Progenitor cell of endocrine pancreas (in vitro differentiated cells): ENCODE measurements around the gene VMA21. TPM values are rescaled to one million over a fixed set of nuclear protein-coding genes. Genes with fewer than 3 reads are reported as not detected.

Source experiments
- DNase-seq: peaks from one replicate; pipeline ENCODE4 v3.0.0; 2021; ENCODE audit warnings: low spot score; ENCODE audit not compliant: unreplicated experiment
- H3K27ac Mint-ChIP-seq: 2 replicates; pipeline ENCODE4 v1.8.0; 2021; ENCODE audit warnings: mild to moderate bottlenecking, moderate library complexity, mixed read lengths
- H3K27me3 Mint-ChIP-seq: 2 replicates; pipeline ENCODE4 v1.8.0; 2021; ENCODE audit warnings: mixed read lengths
- H3K36me3 Mint-ChIP-seq: 2 replicates; pipeline ENCODE4 v1.8.0; 2022; ENCODE audit warnings: mixed read lengths; ENCODE audit not compliant: insufficient read depth
- H3K4me1 Mint-ChIP-seq: 2 replicates; pipeline ENCODE4 v1.8.0; 2021; ENCODE audit warnings: low read depth, mixed read lengths
- H3K4me3 Mint-ChIP-seq: 2 replicates; pipeline ENCODE4 v1.8.0; 2021; ENCODE audit warnings: low read depth, mild to moderate bottlenecking, moderate library complexity, mixed read lengths
- H3K9me3 Mint-ChIP-seq: 2 replicates; pipeline ENCODE4 v1.8.0; 2021; ENCODE audit warnings: low read depth, mixed read lengths
- CTCF ChIP-seq: fragments of 200-600 bp; sonication (generic); IDR thresholded peaks from one replicate; pipeline ENCODE4 v1.5.0; 2021; ENCODE audit warnings: antibody characterized with exemption, mild to moderate bottlenecking; ENCODE audit not compliant: unreplicated experiment
- long read RNA-seq: library from polyadenylated mRNA; unstranded; transcript quantifications from one replicate; pipeline ENCODE4 v2.0.0, GENCODE V29; 2020
- total RNA-seq: library from RNA; stranded (reverse); gene quantifications from 2 replicates; pipeline ENCODE4 v1.2.1, GENCODE V29; 2021

VMA21 gene, protein sequence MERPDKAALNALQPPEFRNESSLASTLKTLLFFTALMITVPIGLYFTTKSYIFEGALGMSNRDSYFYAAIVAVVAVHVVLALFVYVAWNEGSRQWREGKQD
- total RNA-seq, result 36.1 and 41.6 TPM in 2 replicates
- long read RNA-seq, full-length matches to known transcripts, result 4 of 7 reads
- long read RNA-seq, partial matches to known transcripts, result 0 of 7 reads
- long read RNA-seq, other reads (novel, unspliced or antisense), result 3 of 7 reads

DNA sequence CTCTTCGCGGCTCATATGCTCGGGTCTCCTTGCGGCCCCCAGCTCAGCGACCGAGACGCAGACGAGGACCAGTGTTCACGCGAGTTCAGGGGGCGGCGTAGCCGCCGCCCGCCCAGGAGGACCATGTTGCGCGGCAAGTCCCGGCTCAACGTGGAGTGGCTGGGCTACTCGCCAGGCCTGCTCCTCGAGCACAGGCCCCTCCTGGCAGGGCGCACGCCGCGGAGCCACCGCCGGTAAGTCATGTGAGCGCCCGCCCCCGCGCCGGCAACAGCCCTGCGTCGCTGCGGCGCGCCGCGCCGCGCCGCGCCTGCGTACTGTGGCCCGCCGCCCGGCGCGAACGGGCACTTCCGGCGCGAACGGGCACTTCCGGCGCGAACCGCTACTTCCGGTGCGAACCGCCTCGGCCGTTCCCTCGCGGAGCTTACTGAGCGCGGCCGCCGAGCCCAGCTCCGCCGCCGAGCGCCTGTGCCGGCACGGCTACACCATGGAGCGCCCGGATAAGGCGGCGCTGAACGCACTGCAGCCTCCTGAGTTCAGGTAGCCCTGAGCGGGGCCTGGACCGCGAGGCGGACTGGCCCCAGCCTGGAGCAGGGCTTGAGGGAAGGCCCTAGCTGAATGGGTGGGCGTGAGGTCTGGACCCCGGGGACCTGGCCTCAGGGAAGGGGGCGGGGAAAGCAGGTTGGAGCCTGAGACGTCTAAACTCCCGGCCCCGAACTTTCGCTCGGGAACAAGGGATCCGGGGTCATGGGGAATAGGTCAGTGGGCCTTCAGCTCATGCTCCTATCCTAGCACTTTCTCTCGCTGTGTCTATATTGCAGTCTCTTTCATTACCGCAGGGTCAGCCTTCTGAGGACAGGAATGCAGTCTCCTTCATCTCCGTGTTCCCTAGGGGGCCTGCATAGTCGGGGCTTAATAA lies at the start of gene VMA21:
Gene VMA21 (plus strand): TSS at position 382 of the 916 bp plus-strand sequence. CDS start 103 bp downstream, at position 485.
- Mint-ChIP-seq H3K27ac (peak within 1 kb of the TSS; percentile 98), H3K27me3 (no peaks in the 10 kb centered on the region), H3K9me3 (peaks cover 14% of the 10 kb centered on the region), H3K36me3 (no peaks in the 10 kb centered on the region), H3K4me1 (peaks cover 19% of the 10 kb centered on the region), H3K4me3 (peak within 1 kb of the TSS; percentile 87)
- peak; percentile 61 for DNase-seq
- TF ChIP-seq CTCF, result no peak

GRCh38 chrX:151359341-151359740 lies 37.7 kb upstream of the VMA21 start:
- no peak for DNase-seq
- H3K4me3 Mint-ChIP-seq, result no peak overlapping the region
- peaks cover 27% of the 10 kb centered on the region for H3K27me3 Mint-ChIP-seq
- H3K27ac Mint-ChIP-seq, result no peak overlapping the region
- no peaks in the 10 kb centered on the region for H3K36me3 Mint-ChIP-seq
- no peaks in the 10 kb centered on the region for H3K4me1 Mint-ChIP-seq
- peaks cover 13% of the 10 kb centered on the region for H3K9me3 Mint-ChIP-seq
- TF ChIP-seq CTCF, result no peak

- Mint-ChIP-seq H3K27ac (no peak overlapping the region), H3K9me3 (peaks cover 17% of the 10 kb centered on the region), H3K4me3 (peak overlapping the region; percentile 38), H3K4me1 (no peaks in the 10 kb centered on the region), H3K36me3 (no peaks in the 10 kb centered on the region), H3K27me3 (peaks cover 30% of the 10 kb centered on the region)
- peak; percentile 67 for TF ChIP-seq CTCF
- peak; percentile 36 for DNase-seq
Observed at GRCh38 chrX:151359931-151360871, 36.8 kb upstream of the VMA21 start.

DNA sequence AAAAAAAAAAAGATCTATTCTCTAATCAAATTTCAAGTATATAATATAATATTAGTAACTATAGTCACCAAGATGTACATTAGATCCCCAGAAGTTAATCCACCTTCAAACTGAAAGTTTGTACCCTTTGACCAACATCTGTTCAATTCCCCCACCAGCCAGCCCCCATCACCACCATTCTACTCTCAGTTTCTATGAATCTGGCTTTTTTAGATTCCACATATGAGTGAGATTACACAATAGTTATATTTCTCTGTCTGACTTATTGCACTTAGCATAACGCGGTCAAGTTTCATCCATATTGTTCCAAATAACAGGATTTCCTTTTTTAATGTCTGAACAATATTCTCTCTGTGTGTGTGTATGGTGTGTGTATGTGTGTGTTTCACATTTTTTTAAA lies 33.7 kb upstream of the VMA21 start:
- peaks cover 24% of the 10 kb centered on the region for H3K9me3 Mint-ChIP-seq
- H3K4me3 Mint-ChIP-seq, result no peak overlapping the region

More for the DNA sequence above, 33.7 kb upstream of the VMA21 start:
- Mint-ChIP-seq H3K4me1 (no peaks in the 10 kb centered on the region), H3K36me3 (no peaks in the 10 kb centered on the region), H3K27ac (no peak overlapping the region), H3K27me3 (peaks cover 36% of the 10 kb centered on the region)
- DNase-seq, result no peak
- no peak for TF ChIP-seq CTCF
